Mesenchymal stem cell (in vitro differentiated cells and primary cell): ENCODE measurements around the gene BEGAIN.

ENCODE experiments used
- DNase-seq: peaks from one replicate; pipeline ENCODE4 v3.0.0-alpha.2; 2013
- H2AFZ ChIP-seq: one replicate; pipeline ENCODE4 v1.6.1; 2013; ENCODE audit warnings: low read depth, mild to moderate bottlenecking, control low read depth, inconsistent platforms, low read length, moderate library complexity
- H2AK5ac ChIP-seq: 2 replicates; pipeline ENCODE4 v1.6.1; 2013; ENCODE audit warnings: low read length, moderate library complexity, mild to moderate bottlenecking, inconsistent platforms; ENCODE audit not compliant: severe bottlenecking
- H2BK120ac ChIP-seq: one replicate; pipeline ENCODE4 v1.6.1; 2013; ENCODE audit warnings: low read depth, mild to moderate bottlenecking, inconsistent platforms, low read length, moderate library complexity
- H2BK12ac ChIP-seq, 2 experiments: one replicate each; pipeline ENCODE4 v1.6.1; 2013; ENCODE audit warnings: inconsistent platforms in 2 of 2, low read length in 2 of 2, mild to moderate bottlenecking in 2 of 2, moderate library complexity in 2 of 2, control low read depth in 1 of 2
- H2BK15ac ChIP-seq: one replicate; pipeline ENCODE4 v1.6.1; 2013; ENCODE audit warnings: mild to moderate bottlenecking, low read depth, inconsistent platforms; ENCODE audit not compliant: poor library complexity, severe bottlenecking
- H2BK5ac ChIP-seq: 2 replicates; pipeline ENCODE4 v1.6.1; 2013; ENCODE audit warnings: low read depth, mild to moderate bottlenecking, low read length, control low read depth, inconsistent platforms; ENCODE audit not compliant: poor library complexity, severe bottlenecking
- H3K14ac ChIP-seq, 2 experiments: one replicate each; pipeline ENCODE4 v1.6.1; 2013; ENCODE audit warnings: inconsistent platforms in 2 of 2, low read length in 2 of 2, control low read depth in 1 of 2, mild to moderate bottlenecking in 1 of 2, moderate library complexity in 1 of 2
- H3K18ac ChIP-seq, 2 experiments: one replicate each; pipeline ENCODE4 v1.6.1; 2013; ENCODE audit warnings: inconsistent platforms in 2 of 2, low read length in 2 of 2, control low read depth in 1 of 2, low read depth in 1 of 2, mild to moderate bottlenecking in 1 of 2
- H3K23ac ChIP-seq, 2 experiments: one replicate each; pipeline ENCODE4 v1.6.1; 2013; ENCODE audit warnings: inconsistent platforms in 2 of 2, low read length in 2 of 2, mild to moderate bottlenecking in 2 of 2, moderate library complexity in 2 of 2, control low read depth in 1 of 2
- H3K27ac ChIP-seq: 2 replicates; pipeline ENCODE4 v1.5.1; 2013; ENCODE audit warnings: mild to moderate bottlenecking, moderate library complexity, low read length, control low read depth, inconsistent platforms; ENCODE audit not compliant: poor library complexity, severe bottlenecking
- H3K27me3 ChIP-seq, 2 experiments: 2 replicates each; pipeline versions ENCODE4 v1.6.1 to v1.7.0; 2013; ENCODE audit warnings: low read length in 2 of 2, mild to moderate bottlenecking in 2 of 2, moderate library complexity in 2 of 2, control low read depth in 1 of 2, inconsistent platforms in 1 of 2; ENCODE audit not compliant: control insufficient read depth in 1 of 2, insufficient read depth in 1 of 2
- H3K36me3 ChIP-seq, 2 experiments: 2 replicates each; pipeline versions ENCODE4 v1.6.1 to v1.7.0; 2013; ENCODE audit warnings: low read length in 2 of 2, control low read depth in 1 of 2, inconsistent platforms in 1 of 2, low read depth in 1 of 2, mild to moderate bottlenecking in 1 of 2; ENCODE audit not compliant: insufficient read depth in 2 of 2, control insufficient read depth in 1 of 2
- H3K4ac ChIP-seq, 2 experiments: one replicate each; pipeline ENCODE4 v1.6.1; 2013; ENCODE audit warnings: inconsistent platforms in 2 of 2, low read length in 2 of 2, mild to moderate bottlenecking in 2 of 2, moderate library complexity in 2 of 2, control low read depth in 1 of 2, low read depth in 1 of 2
- H3K4me1 ChIP-seq: 2 replicates; pipeline ENCODE4 v1.6.1; 2013; ENCODE audit warnings: low read depth, low read length, control low read depth; ENCODE audit not compliant: control insufficient read depth, insufficient read depth
- H3K4me2 ChIP-seq: 2 replicates; pipeline ENCODE4 v1.6.1; 2013; ENCODE audit warnings: low read length, mild to moderate bottlenecking, inconsistent platforms; ENCODE audit not compliant: poor library complexity, severe bottlenecking
- H3K4me3 ChIP-seq, 2 experiments: 2 replicates each; pipeline versions ENCODE4 v1.5.1 to v1.7.0; 2013; ENCODE audit warnings: low read length in 2 of 2, mild to moderate bottlenecking in 2 of 2, control low read depth in 1 of 2, low read depth in 1 of 2; ENCODE audit not compliant: insufficient read depth in 1 of 2
- H3K79me1 ChIP-seq: replicated peaks from 2 replicates; pipeline ENCODE4 v1.6.1; 2013; ENCODE audit warnings: mild to moderate bottlenecking, control low read depth, low read length, inconsistent platforms; ENCODE audit not compliant: poor library complexity, severe bottlenecking
- H3K9ac ChIP-seq: 2 replicates; pipeline ENCODE4 v1.7.0; 2013; ENCODE audit warnings: mild to moderate bottlenecking, low read length, moderate library complexity
- H3K9me3 ChIP-seq: 2 replicates; pipeline ENCODE4 v1.7.0; 2013; ENCODE audit warnings: mild to moderate bottlenecking, low read length; ENCODE audit not compliant: control insufficient read depth
- H4K8ac ChIP-seq: one replicate; pipeline ENCODE4 v1.6.1; 2013; ENCODE audit warnings: inconsistent platforms, mild to moderate bottlenecking, low read length, moderate library complexity
- H4K91ac ChIP-seq: one replicate; pipeline ENCODE4 v1.6.1; 2013; ENCODE audit warnings: mild to moderate bottlenecking, low read length, inconsistent platforms
- WGBS: methylation state at CpG from one replicate; pipeline ENCODE4 v1.1.7; 2013; ENCODE audit warnings: mixed read lengths; 5-methylcytosine and 5-hydroxymethylcytosine counted together

The BEGAIN gene

DNA sequence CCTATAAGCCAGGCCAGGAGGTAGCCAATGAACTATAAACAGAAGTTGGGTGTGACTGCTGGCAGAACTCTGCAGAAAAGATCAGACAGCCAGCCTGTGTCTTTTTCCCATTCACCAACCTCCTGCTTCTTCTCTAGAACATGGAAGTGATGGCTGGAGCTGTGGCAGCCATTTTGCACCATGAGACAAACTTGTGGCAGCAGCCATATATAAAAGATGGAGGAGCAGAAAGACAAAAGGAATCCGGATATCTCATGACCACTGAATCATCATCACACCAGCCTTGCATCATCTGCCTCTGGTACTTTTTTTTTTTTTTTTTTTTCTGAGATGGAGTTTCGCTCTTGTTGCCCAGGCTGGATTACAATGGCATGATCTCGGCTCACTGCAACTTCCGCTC lies 8.7 kb downstream of the BEGAIN start:
- H2BK15ac ChIP-seq: no peak overlapping the region
- no peak overlapping the region for H2AFZ ChIP-seq
- H4K8ac ChIP-seq: no peak overlapping the region
- no peak overlapping the region for H3K14ac ChIP-seq
- no peak overlapping the region for H2AK5ac ChIP-seq
- H3K4me2 ChIP-seq: no peak overlapping the region
- peaks cover 3% of the 10 kb centered on the region for H3K9me3 ChIP-seq
- no peaks in the 10 kb centered on the region for H3K36me3 ChIP-seq
- no peak overlapping the region for H3K9ac ChIP-seq
- H3K4ac ChIP-seq: no peak overlapping the region
- no peak overlapping the region for H3K27ac ChIP-seq
- H2BK120ac ChIP-seq: no peak overlapping the region
- peaks cover 5 to 28% of the 10 kb centered on the region in 2 experiments for H3K27me3 ChIP-seq
- H3K79me1 ChIP-seq: no peaks in the 10 kb centered on the region
- H3K4me3 ChIP-seq: no peak overlapping the region
- no peak overlapping the region for H4K91ac ChIP-seq
- H3K18ac ChIP-seq: no peak overlapping the region
- peak; percentile 7 for DNase-seq
- no peak overlapping the region for H2BK5ac ChIP-seq
- no peak overlapping the region for H2BK12ac ChIP-seq
- WGBS: 90% methylated on average over 2 of the region's 4 CpGs
- H3K23ac ChIP-seq: no peak overlapping the region
- H3K4me1 ChIP-seq: peaks cover 2% of the 10 kb centered on the region

DNA sequence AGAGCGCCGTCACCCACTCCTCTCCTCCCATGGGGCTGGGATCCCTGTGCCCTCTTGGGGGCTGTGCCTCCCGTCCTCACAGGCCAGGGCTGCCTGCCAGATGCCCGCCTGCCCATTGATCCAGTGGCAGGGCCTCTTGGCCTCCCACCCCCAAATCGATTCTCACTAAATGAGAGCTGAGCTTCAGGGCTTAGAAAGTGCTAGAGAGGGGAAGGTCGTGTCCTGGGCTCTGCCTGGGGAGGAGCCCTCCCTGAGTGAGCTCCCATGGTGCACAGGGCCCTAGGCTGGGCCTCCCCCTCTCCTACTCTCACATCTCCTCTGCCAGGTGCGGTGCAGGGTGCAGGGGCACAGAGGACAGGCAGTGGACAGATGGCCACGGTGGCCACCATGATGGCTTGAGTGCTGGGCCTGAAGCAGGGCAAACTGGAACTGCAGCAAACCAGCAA lies 9.2 kb downstream of the BEGAIN start:
- WGBS: 88% methylated on average over 7 of the region's 8 CpGs
- Histone ChIP-seq H2AFZ (no peak overlapping the region), H3K23ac (no peak overlapping the region), H2BK120ac (no peak overlapping the region), H3K9ac (no peak overlapping the region), H3K4me3 (no peak overlapping the region), H2BK12ac (no peak overlapping the region), H3K14ac (no peak overlapping the region), H3K79me1 (no peaks in the 10 kb centered on the region), H2AK5ac (no peak overlapping the region), H3K18ac (no peak overlapping the region), H4K91ac (no peak overlapping the region), H3K4me1 (peaks cover 2% of the 10 kb centered on the region), H2BK15ac (no peak overlapping the region), H3K27ac (no peak overlapping the region), H3K4me2 (no peak overlapping the region), H3K36me3 (no peaks in the 10 kb centered on the region), H3K4ac (no peak overlapping the region), H3K9me3 (peaks cover 3% of the 10 kb centered on the region), H2BK5ac (no peak overlapping the region), H4K8ac (no peak overlapping the region), H3K27me3 (peaks cover 9 to 30% of the 10 kb centered on the region in 2 experiments)
- DNase-seq: no peak

DNA sequence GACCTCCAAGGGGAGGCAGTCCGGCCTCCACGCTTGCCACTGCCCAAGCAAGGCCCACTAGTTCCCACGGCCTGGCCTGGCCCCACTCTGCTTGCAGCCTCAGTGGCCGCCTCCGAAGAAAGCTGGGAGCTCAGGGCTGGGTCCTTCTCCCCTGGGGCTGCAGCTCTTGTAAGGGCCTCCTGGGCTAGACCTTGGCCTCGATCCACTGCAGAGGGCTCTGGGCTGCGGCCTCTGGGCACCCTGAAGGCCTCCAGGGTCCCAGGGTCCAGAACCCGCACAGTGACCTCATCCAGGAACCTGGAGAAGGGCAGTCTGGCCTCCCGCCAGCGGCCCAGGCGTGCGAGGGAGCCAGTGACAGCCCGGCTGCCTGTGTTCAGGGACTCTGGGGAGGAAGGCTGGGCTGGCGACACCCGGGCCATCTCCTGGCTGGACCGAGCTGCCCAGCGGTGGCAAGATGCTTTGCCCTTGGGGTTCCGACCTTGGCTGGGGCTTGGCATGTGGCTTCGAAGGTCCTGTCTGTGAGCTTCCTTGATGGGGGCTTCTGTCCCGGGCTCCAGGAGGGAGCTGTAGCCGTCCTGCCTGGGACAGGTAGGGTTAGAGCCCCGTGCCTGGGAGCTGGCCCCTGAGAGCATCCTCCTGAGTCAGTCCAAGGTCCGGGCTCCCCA lies 9.8 kb downstream of the BEGAIN start:
- 87% methylated on average over 23 of the region's 23 CpGs for WGBS
- Histone ChIP-seq H3K14ac (no peak overlapping the region), H3K27me3 (peaks cover 9 to 33% of the 10 kb centered on the region in 2 experiments), H2BK12ac (no peak overlapping the region), H2AK5ac (no peak overlapping the region), H2BK5ac (no peak overlapping the region), H3K36me3 (no peaks in the 10 kb centered on the region), H3K79me1 (no peaks in the 10 kb centered on the region), H3K23ac (no peak overlapping the region), H3K27ac (no peak overlapping the region), H3K4me3 (no peak overlapping the region), H3K4ac (no peak overlapping the region), H3K9me3 (peaks cover 3% of the 10 kb centered on the region), H3K18ac (no peak overlapping the region), H3K4me2 (no peak overlapping the region), H3K4me1 (peaks cover 2% of the 10 kb centered on the region), H2BK15ac (no peak overlapping the region), H4K91ac (no peak overlapping the region), H3K9ac (no peak overlapping the region), H2BK120ac (no peak overlapping the region), H4K8ac (no peak overlapping the region), H2AFZ (no peak overlapping the region)
- no peak for DNase-seq

DNA sequence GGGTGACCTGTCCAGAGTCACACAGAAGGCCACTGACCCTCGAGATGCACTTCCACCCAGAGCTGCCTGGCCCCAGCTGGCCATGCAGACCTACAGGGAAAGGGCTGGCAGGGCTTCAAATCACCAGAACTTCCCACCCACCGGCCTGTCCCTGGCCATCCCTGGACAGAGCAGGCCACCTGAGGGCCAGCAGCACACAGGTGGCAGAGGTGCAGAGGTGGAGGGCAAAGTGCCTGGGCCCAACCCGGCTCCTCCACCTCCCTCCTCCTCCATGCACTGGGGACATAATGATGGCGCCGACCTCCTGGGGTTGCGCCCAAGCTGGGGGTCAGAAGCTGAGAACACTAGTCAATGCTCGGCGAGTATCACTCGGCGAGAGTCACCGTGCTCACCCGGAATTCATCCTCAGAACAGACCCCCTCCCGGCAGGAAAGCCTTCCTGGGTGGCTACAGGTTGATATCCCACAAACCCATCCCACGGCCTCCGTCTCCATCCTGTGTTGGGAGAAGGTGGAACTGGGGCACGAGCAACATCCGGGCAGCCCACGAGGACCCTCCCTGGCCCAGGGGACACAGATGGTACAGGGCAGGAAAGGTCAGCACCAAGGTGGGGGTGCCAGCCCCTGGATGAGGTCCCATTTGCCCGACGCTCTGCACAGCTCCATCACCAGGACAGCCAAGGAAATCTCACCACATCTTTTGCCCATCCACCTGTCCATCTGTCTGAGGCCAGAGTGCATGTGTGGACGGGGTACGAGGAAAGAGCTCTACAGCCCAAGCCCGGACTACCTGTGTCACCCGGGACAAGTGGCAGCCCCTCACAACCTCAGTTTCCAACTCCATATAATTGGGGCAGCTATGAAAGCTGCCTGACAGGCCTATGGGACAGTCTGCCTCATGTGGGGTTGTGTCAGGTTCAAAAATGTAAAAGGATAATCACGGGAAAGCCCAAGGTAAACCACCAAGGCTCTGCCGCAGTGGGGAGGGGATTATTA lies 10.8 kb downstream of the BEGAIN start:
- no peak overlapping the region for H2AK5ac ChIP-seq
- no peak overlapping the region for H3K23ac ChIP-seq
- H3K4me1 ChIP-seq: peaks cover 2% of the 10 kb centered on the region
- no peak overlapping the region for H2BK15ac ChIP-seq
- H3K36me3 ChIP-seq: no peaks in the 10 kb centered on the region
- no peak overlapping the region for H3K4ac ChIP-seq
- H3K4me3 ChIP-seq: no peak overlapping the region
- no peak overlapping the region for H2BK12ac ChIP-seq
- H3K18ac ChIP-seq: no peak overlapping the region
- H2AFZ ChIP-seq: no peak overlapping the region
- peaks cover 3% of the 10 kb centered on the region for H3K9me3 ChIP-seq
- no peak overlapping the region for H4K91ac ChIP-seq
- no peak overlapping the region for H3K9ac ChIP-seq
- DNase-seq: no peak
- no peak overlapping the region for H2BK120ac ChIP-seq
- H3K27me3 ChIP-seq: peaks cover 16 to 44% of the 10 kb centered on the region in 2 experiments
- H3K14ac ChIP-seq: no peak overlapping the region
- no peak overlapping the region for H3K27ac ChIP-seq
- WGBS: 89% methylated on average over 24 of the region's 26 CpGs
- H3K79me1 ChIP-seq: no peaks in the 10 kb centered on the region
- no peak overlapping the region for H2BK5ac ChIP-seq
- H4K8ac ChIP-seq: no peak overlapping the region
- no peak overlapping the region for H3K4me2 ChIP-seq
